Esophagus squamous epithelium (tissue), 4 donors: ENCODE data around the gene ZNF543.

Experiments
- CTCF ChIP-seq, 6 experiments: fragments of 450-650 bp in 4 of 6; fragments of 200-600 bp in 2 of 6; sonication (generic) in 2 of 6; IDR thresholded peaks; one replicate each; pipeline ENCODE4 v1.5.1; 2016 to 2019; ENCODE audit warnings: antibody characterized with exemption in 6 of 6, mild to moderate bottlenecking in 4 of 6, moderate library complexity in 4 of 6
- POLR2A ChIP-seq, 4 donors: fragments of 450-650 bp; IDR thresholded peaks; one replicate each; pipeline ENCODE4 v1.6.1; 2017; ENCODE audit warnings: antibody characterized with exemption in 4 of 4, mild to moderate bottlenecking in 4 of 4, moderate library complexity in 3 of 4

- no peak for TF ChIP-seq CTCF (IDR thresholded peaks at IDR 0.05)
- no peak for TF ChIP-seq POLR2A (IDR thresholded peaks at IDR 0.05)
Measured at GRCh38 chr19:57362419-57362818, 42.1 kb downstream of the ZNF543 start.
